B cell (primary cell): ENCODE results near the gene CSMD2.

Experiments used
- CTCF ChIP-seq: fragments of 200-600 bp; IDR thresholded peaks from one replicate; pipeline ENCODE4 v1.8.0; 2022; ENCODE audit warnings: antibody characterized with exemption, mild to moderate bottlenecking
- EZH2 ChIP-seq: IDR thresholded peaks from 2 replicates; pipeline ENCODE4 v1.6.1; 2012; ENCODE audit warnings: borderline replicate concordance, low read depth, mild to moderate bottlenecking, moderate library complexity, low read length; ENCODE audit not compliant: insufficient read depth, poor library complexity, severe bottlenecking

GRCh38 chr1:34153246-34153645 lies 11.8 kb downstream of the CSMD2 start:
- TF ChIP-seq CTCF (no peak), EZH2 (no peak)
